NCI-H2107 treated with DMSO at 0.1 percent for 48 hours (cell line): ENCODE results near the gene RABL6.

ENCODE experiments used
- DNase-seq: peaks from one replicate; lab custom pipeline; 2025; ENCODE audit not compliant: unreplicated experiment; lab: John Stamatoyannopoulos, UW

The RABL6 gene

GRCh38 chr9:136845465-136846260, 37.9 kb downstream of the RABL6 start:
- no peak for DNase-seq

GRCh38 chr9:136846376-136847087, 38.8 kb downstream of the RABL6 start:
- no peak for DNase-seq

- DNase-seq = no peak
Measured at GRCh38 chr9:136847088-136847825, 39.5 kb downstream of the RABL6 start.

GRCh38 chr9:136847826-136848392, 40.2 kb downstream of the RABL6 start:
- peak; percentile 44 for DNase-seq

GRCh38 chr9:136848393-136849037, 40.8 kb downstream of the RABL6 start:
- peak; percentile 51 for DNase-seq

- DNase-seq = peak; percentile 98
Measured at GRCh38 chr9:136849038-136849959, 41.6 kb downstream of the RABL6 start, which contains the start of gene PHPT1. TSS of gene PHPT1 (plus strand) at chr9:136849409. CDS start at chr9:136849431, 22 bp downstream.

GRCh38 chr9:136849960-136850865, 42.5 kb downstream of the RABL6 start:
- no peak for DNase-seq

GRCh38 chr9:136850866-136851775, 43.4 kb downstream of the RABL6 start:
- DNase-seq = no peak

- DNase-seq = no peak
Measured at GRCh38 chr9:136851941-136852663, 44.4 kb downstream of the RABL6 start, which contains the start of gene MAMDC4. TSS of gene MAMDC4 (plus strand) at chr9:136852346. CDS start at chr9:136852417, 71 bp downstream.

- DNase-seq = no peak
Measured at GRCh38 chr9:136852664-136853595, 45.2 kb downstream of the RABL6 start.

GRCh38 chr9:136853596-136854112, 45.9 kb downstream of the RABL6 start:
- no peak for DNase-seq

GRCh38 chr9:136854113-136854841, 46.5 kb downstream of the RABL6 start:
- no peak for DNase-seq

GRCh38 chr9:136854842-136855460, 47.2 kb downstream of the RABL6 start:
- no peak for DNase-seq

- DNase-seq = no peak
Measured at GRCh38 chr9:136855461-136856078, 47.8 kb downstream of the RABL6 start.
